Thoracic aorta endothelial cell (primary cell): ENCODE data around the gene FBXO9. TPM values are rescaled to one million over a fixed set of nuclear protein-coding genes. Genes with fewer than 3 reads are reported as not detected.

Source experiments
- small RNA-seq: library from RNA; depleted of rRNA; stranded (forward); fragments of <200 nt; gene quantifications from one replicate; pipeline ENCODE3, GENCODE V24; 2012
- total RNA-seq: library from RNA; depleted of rRNA; stranded (reverse); fragments of >200 nt; gene quantifications from 2 replicates; pipeline ENCODE4 v1.2.3, GENCODE V29; 2012

FBXO9 gene
- 42.4 and 44.5 TPM in 2 replicates for total RNA-seq

DNA sequence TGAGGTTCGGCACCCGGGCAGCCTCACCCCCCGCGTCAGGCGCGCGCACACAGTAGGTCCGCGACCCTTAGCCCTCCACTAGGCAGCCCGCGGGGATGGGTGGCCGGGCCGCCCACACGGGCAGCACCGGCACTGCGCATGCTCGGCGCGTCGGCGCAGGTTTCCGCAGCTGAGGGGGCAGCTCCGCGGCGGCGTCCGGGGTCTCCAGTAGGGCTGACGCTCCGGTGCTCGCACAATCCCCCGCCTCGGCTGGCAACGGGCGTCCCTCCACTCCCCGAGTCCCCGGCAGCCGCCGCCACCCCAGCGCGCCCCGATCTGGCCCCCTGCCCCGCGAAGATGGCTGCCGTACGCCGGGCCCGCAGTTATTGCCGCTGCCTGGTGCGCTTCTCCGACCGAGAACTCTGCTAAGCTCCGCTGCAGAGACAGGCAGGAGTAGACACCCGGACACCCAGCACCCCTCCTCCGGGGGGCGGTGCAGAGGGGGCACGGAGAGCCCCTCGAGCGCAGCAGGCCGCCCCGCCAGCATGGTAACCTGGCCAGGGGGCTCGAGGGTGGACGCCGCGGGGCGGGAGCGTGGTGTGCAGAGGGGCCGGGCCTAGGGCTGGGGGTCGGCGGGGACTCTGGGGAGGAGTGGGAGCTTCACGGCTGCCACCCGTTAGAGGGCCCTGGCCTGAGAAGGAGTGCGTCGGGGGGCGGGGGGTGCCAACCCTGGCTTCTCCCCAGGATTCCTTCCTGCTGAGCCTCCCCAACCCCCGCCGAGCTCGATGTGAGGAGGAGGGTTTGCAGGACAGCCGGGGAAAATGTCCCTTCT lies at the start of gene FBXO9:
FBXO9 (plus strand) TSS at position 139 of the 811 bp plus-strand sequence; CDS start at position 525, 386 bp downstream.

DNA sequence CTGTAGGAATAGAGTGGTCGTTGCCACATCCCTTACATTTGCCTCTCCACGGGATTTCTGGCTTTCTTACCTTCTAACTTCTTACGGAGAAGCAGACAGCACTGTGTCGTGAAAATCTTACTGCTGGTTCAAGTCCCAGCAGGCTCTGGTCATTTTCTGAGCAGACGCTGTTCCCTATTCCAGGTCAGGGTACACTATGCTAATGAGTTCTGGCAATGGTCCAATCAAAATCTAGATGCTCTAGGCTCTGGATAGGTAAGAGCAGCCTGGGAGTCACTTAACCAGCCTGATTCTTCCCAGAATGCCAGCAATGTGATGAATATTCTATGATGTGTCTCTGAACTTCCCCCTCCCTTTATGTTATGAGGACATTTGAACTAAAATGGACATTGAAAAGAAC lies 83.5 kb downstream of the FBXO9 start, which contains the start of gene GCM1:
GCM1 (minus strand) TSS at position 158 of the 400 bp plus-strand sequence. CDS start 3,209 bp downstream, outside the sequence.

Small RNAs within 50 kb of the gene (small RNA-seq; reads per million reads assigned to genes)
- not detected for gene RN7SL244P

Other genes starting within 250 kb of the FBXO9 start
- not detected in 2 replicates for gene GSTA5, start 224.6 kb upstream of the FBXO9 start, total RNA-seq
- gene GSTA3, start 155.7 kb upstream of the FBXO9 start, total RNA-seq = not detected in 2 replicates
- gene GSTA4, start 70.1 kb upstream of the FBXO9 start, total RNA-seq = 23.3 and 24.7 TPM in 2 replicates
- 12.9 and 16.4 TPM in 2 replicates for gene CILK1, start 3.6 kb upstream of the FBXO9 start, total RNA-seq
- not detected in 2 replicates for gene GCM1, start 83.4 kb downstream of the FBXO9 start, total RNA-seq